IMR-90 (cell line): ENCODE results near the gene FAF1. TPM values are rescaled to one million over a fixed set of nuclear protein-coding genes. Genes with fewer than 3 reads are reported as not detected.

ENCODE experiments used
- ATAC-seq: fragments of 200-7000 bp; cut with Tn5 transposase; 2 replicates; pipeline ENCODE4 v1.9.1; 2020; ENCODE audit warnings: low read depth, mild to moderate bottlenecking, moderate library complexity
- BruUV-seq: library from RNA; stranded (reverse); fragments of 400-500 nt; replicated peaks from 2 replicates; lab custom pipeline; 2021; lab: Mats Ljungman, UMichigan
- CTCF ChIA-PET: fragments of 300-600 bp; formaldehyde crosslinking; extraction: SDS; loops from one replicate; lab custom pipeline; 2021; ENCODE audit warnings: antibody characterized with exemption; lab: Yijun Ruan, JAX
- POLR2A ChIA-PET: fragments of 300-600 bp; sonication (Branson Sonifier 250); formaldehyde crosslinking; loops from one replicate; lab custom pipeline; 2022; ENCODE audit warnings: antibody characterized with exemption; ENCODE audit not compliant: unreplicated experiment; lab: Charles Lee
- DNase-seq: peaks from one replicate; pipeline ENCODE4 v3.0.0; 2013
- H2AFZ ChIP-seq: replicated peaks from 2 replicates; pipeline ENCODE3; 2013; ENCODE audit warnings: low read length, mild to moderate bottlenecking; ENCODE audit not compliant: poor library complexity
- H2AK5ac ChIP-seq: 2 replicates; pipeline ENCODE4 v1.6.1; 2013; ENCODE audit warnings: low read depth, low read length, inconsistent platforms
- H2AK9ac ChIP-seq: replicated peaks from 2 replicates; pipeline ENCODE3; 2013; ENCODE audit warnings: mild to moderate bottlenecking, low read depth, low read length, moderate library complexity; ENCODE audit not compliant: poor library complexity
- H2BK120ac ChIP-seq: 2 replicates; pipeline ENCODE4 v1.6.1; 2013; ENCODE audit warnings: low read depth, low read length, inconsistent platforms
- H2BK15ac ChIP-seq: 3 replicates; pipeline ENCODE4 v1.6.1; 2013; ENCODE audit warnings: low read depth, low read length, inconsistent platforms
- H2BK20ac ChIP-seq: 2 replicates; pipeline ENCODE4 v1.6.1; 2013; ENCODE audit warnings: low read depth, mild to moderate bottlenecking, inconsistent platforms, low read length, moderate library complexity
- H2BK5ac ChIP-seq: 2 replicates; pipeline ENCODE4 v1.6.1; 2013; ENCODE audit warnings: mild to moderate bottlenecking, low read depth, low read length, inconsistent platforms; ENCODE audit not compliant: poor library complexity, severe bottlenecking
- H3K14ac ChIP-seq: replicated peaks from 2 replicates; pipeline ENCODE4 v1.6.1; 2013; ENCODE audit warnings: low read depth, low read length, inconsistent platforms
- H3K18ac ChIP-seq: 2 replicates; pipeline ENCODE4 v1.6.1; 2013; ENCODE audit warnings: low read depth, low read length, control low read depth
- H3K23ac ChIP-seq: 2 replicates; pipeline ENCODE4 v1.6.1; 2013; ENCODE audit warnings: low read depth, low read length, inconsistent platforms
- H3K27ac ChIP-seq: 2 replicates; pipeline ENCODE4 v1.5.1; 2013; ENCODE audit warnings: mild to moderate bottlenecking, control low read depth, low read length; ENCODE audit not compliant: insufficient read depth
- H3K27me3 ChIP-seq: 2 replicates; pipeline ENCODE4 v1.6.1; 2013; ENCODE audit warnings: low read length; ENCODE audit not compliant: control insufficient read depth, insufficient read depth
- H3K36me3 ChIP-seq: 2 replicates; pipeline ENCODE4 v1.6.1; 2013; ENCODE audit warnings: low read length, mixed read lengths; ENCODE audit not compliant: control insufficient read depth, insufficient read depth
- H3K4ac ChIP-seq: 2 replicates; pipeline ENCODE4 v1.6.1; 2013; ENCODE audit warnings: low read depth, low read length, inconsistent platforms
- H3K4me1 ChIP-seq: 2 replicates; pipeline ENCODE4 v1.6.1; 2013; ENCODE audit warnings: low read length, mixed read lengths; ENCODE audit not compliant: control insufficient read depth, insufficient read depth
- H3K4me2 ChIP-seq: 2 replicates; pipeline ENCODE4 v1.6.1; 2013; ENCODE audit warnings: low read depth, mild to moderate bottlenecking, control low read depth, low read length, moderate library complexity
- H3K4me3 ChIP-seq: 2 replicates; pipeline ENCODE4 v1.5.1; 2013; ENCODE audit warnings: low read depth, mild to moderate bottlenecking, control low read depth, low read length, moderate library complexity; ENCODE audit not compliant: insufficient read depth
- H3K56ac ChIP-seq: 2 replicates; pipeline ENCODE4 v1.6.1; 2013; ENCODE audit warnings: low read length, inconsistent platforms; ENCODE audit not compliant: insufficient read depth; ENCODE audit errors: extremely low read depth
- H3K79me1 ChIP-seq, 2 experiments: 2 replicates each; pipeline ENCODE4 v1.6.1; 2013; ENCODE audit warnings: low read length in 2 of 2, inconsistent platforms in 1 of 2, low read depth in 1 of 2
- H3K9ac ChIP-seq: 2 replicates; pipeline ENCODE4 v1.6.1; 2013; ENCODE audit warnings: low read depth, low read length, control low read depth
- H3K9me1 ChIP-seq: 2 replicates; pipeline ENCODE4 v1.6.1; 2013; ENCODE audit warnings: low read length, inconsistent platforms; ENCODE audit not compliant: insufficient read depth
- H3K9me3 ChIP-seq: 2 replicates; pipeline ENCODE4 v1.6.1; 2013; ENCODE audit warnings: low read length; ENCODE audit not compliant: control insufficient read depth, insufficient read depth
- H4K20me1 ChIP-seq: 2 replicates; pipeline ENCODE4 v1.6.1; 2013; ENCODE audit warnings: low read length, inconsistent platforms; ENCODE audit not compliant: insufficient read depth
- H4K5ac ChIP-seq: 2 replicates; pipeline ENCODE4 v1.6.1; 2013; ENCODE audit warnings: mild to moderate bottlenecking, low read depth, low read length, control low read depth
- H4K8ac ChIP-seq, 2 experiments: 2 replicates each; pipeline ENCODE4 v1.6.1; 2013; ENCODE audit warnings: low read depth in 2 of 2, low read length in 2 of 2, control low read depth in 1 of 2, inconsistent platforms in 1 of 2
- H4K91ac ChIP-seq: 2 replicates; pipeline ENCODE4 v1.6.1; 2013; ENCODE audit warnings: low read depth, low read length, inconsistent platforms; ENCODE audit not compliant: insufficient read depth
- BHLHE40 ChIP-seq: fragments of 150-350 bp; IDR thresholded peaks from 2 replicates; pipeline ENCODE4 v1.6.1; 2016; ENCODE audit warnings: mild to moderate bottlenecking, low read depth, low read length
- CEBPB ChIP-seq: IDR thresholded peaks from 2 replicates; pipeline ENCODE4 v1.6.1; 2012; ENCODE audit warnings: low read depth, low read length, improper control_type of control experiment
- CHD1 ChIP-seq: IDR thresholded peaks from 2 replicates; pipeline ENCODE4 v1.6.1; 2012; ENCODE audit warnings: low read depth, low read length, improper control_type of control experiment
- CTCF ChIP-seq: conservative IDR thresholded peaks from 2 replicates; pipeline ENCODE4 v1.5.1; 2012; ENCODE audit warnings: mild to moderate bottlenecking, low read depth, low read length, improper control_type of control experiment
- FOS ChIP-seq: fragments of 150-350 bp; IDR thresholded peaks from 2 replicates; pipeline ENCODE4 v1.6.1; 2016; ENCODE audit warnings: low read depth, low read length
- MAFK ChIP-seq: IDR thresholded peaks from 2 replicates; pipeline ENCODE4 v1.6.1; 2012; ENCODE audit warnings: low read depth, low read length, improper control_type of control experiment
- MAZ ChIP-seq: IDR thresholded peaks from 2 replicates; pipeline ENCODE4 v1.6.1; 2012; ENCODE audit warnings: low read depth, mild to moderate bottlenecking, low read length, improper control_type of control experiment, moderate library complexity, borderline replicate concordance
- MXI1 ChIP-seq: IDR thresholded peaks from 2 replicates; pipeline ENCODE4 v1.6.1; 2012; ENCODE audit warnings: low read depth, mild to moderate bottlenecking, low read length, moderate library complexity, borderline replicate concordance
- NFE2L2 ChIP-seq: fragments of 150-350 bp; IDR thresholded peaks from 2 replicates; pipeline ENCODE4 v1.6.1; 2016; ENCODE audit warnings: low read depth, mild to moderate bottlenecking, low read length
- POLR2A ChIP-seq: IDR thresholded peaks from 2 replicates; pipeline ENCODE4 v1.6.1; 2012; ENCODE audit warnings: mild to moderate bottlenecking, low read depth, low read length
- RAD21 ChIP-seq: IDR thresholded peaks from 2 replicates; pipeline ENCODE4 v1.6.1; 2012; ENCODE audit warnings: low read length, improper control_type of control experiment
- RCOR1 ChIP-seq: IDR thresholded peaks from 2 replicates; pipeline ENCODE4 v1.6.1; 2012; ENCODE audit warnings: mild to moderate bottlenecking, low read length, improper control_type of control experiment; ENCODE audit not compliant: insufficient replicate concordance
- RFX5 ChIP-seq: IDR thresholded peaks from 2 replicates; pipeline ENCODE4 v1.8.0; 2012; ENCODE audit warnings: low read depth, mild to moderate bottlenecking, low read length, moderate library complexity
- SMC3 ChIP-seq: fragments of 150-350 bp; IDR thresholded peaks from 2 replicates; pipeline ENCODE4 v1.6.1; 2016; ENCODE audit warnings: low read depth, mild to moderate bottlenecking, antibody characterized with exemption, low read length, moderate library complexity
- USF2 ChIP-seq: fragments of 150-350 bp; IDR thresholded peaks from 2 replicates; pipeline ENCODE4 v1.6.1; 2017; ENCODE audit warnings: mild to moderate bottlenecking, antibody characterized with exemption, low read length, low read depth
- WGBS, 2 experiments: methylation state at CpG; one replicate each; pipeline versions ENCODE4 v1.1.5 to v1.1.7; 2013; ENCODE audit warnings: missing lambda C conversion rate in 2 of 2; ENCODE audit not compliant: insufficient read length in 1 of 2; ENCODE audit errors: extremely low coverage in 2 of 2; 5-methylcytosine and 5-hydroxymethylcytosine counted together
- dilution Hi-C: fragments of 300-500 bp; cut with HindIII; formaldehyde crosslinking; loops from one replicate; pipeline ENCODE4 v1.14.3; 2018; ENCODE audit warnings: low sequenced_read_pairs; ENCODE audit not compliant: unreplicated experiment
- in situ Hi-C: fragments of 300-500 bp; cut with MboI; formaldehyde crosslinking; loops from 3 replicates; pipeline ENCODE4 v1.14.3; 2019; ENCODE audit warnings: low sequenced_read_pairs, inconsistent platforms, mixed read lengths
- intact Hi-C: fragments of 100-400 bp; cut with micrococcal nuclease; formaldehyde crosslinking; loops from 2 replicates; pipeline ENCODE4 v1.10.0; 2022
- polyA plus RNA-seq, 3 experiments: library from polyadenylated mRNA; depleted of rRNA; stranded (reverse); fragments of >200 nt; gene quantifications; 2 replicates each; pipeline ENCODE4 v1.2.3, GENCODE V29; 2012; ENCODE audit warnings: low replicate concordance in 1 of 3
- total RNA-seq: library from RNA; depleted of rRNA; stranded (reverse); fragments of >200 nt; gene quantifications from 2 replicates; pipeline ENCODE4 v1.2.3, GENCODE V29; 2012
- TF ChIP-seq, protein P1 (sequence below): fragments of 150-350 bp; IDR thresholded peaks from 2 replicates; pipeline ENCODE4 v1.6.1; 2016; ENCODE audit warnings: low read depth, mild to moderate bottlenecking, low read length, moderate library complexity, borderline replicate concordance

The FAF1 gene
- total and polyA plus RNA-seq, 2 of the 4 experiments (the other 2 are of a cell fraction) = 18.8 to 72.9 TPM

DNA sequence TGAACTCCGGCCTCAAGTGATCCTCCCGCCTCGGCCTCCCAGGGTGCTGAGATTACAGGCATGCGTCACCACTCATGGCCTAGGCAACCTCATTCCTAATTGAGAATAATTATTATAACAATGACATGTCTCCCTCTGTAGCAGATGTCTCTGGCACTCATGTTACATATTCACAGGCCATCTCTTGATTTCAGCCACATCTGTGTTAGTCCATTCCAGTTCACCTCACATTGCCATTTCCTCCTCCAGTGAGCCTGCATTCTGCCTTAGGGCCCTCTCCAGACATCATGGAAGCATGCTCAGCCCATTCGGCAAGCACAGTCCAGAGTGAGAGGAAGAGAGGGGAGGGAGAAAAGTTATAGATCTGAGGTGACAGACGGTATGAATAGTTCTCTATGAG is 42.4 kb upstream of the FAF1 start:
- dilution Hi-C loops = no loop called here
- TF ChIP-seq FOS = no peak
- no peak for TF ChIP-seq POLR2A
- TF ChIP-seq RCOR1 = no peak
- TF ChIP-seq, protein P1, sequence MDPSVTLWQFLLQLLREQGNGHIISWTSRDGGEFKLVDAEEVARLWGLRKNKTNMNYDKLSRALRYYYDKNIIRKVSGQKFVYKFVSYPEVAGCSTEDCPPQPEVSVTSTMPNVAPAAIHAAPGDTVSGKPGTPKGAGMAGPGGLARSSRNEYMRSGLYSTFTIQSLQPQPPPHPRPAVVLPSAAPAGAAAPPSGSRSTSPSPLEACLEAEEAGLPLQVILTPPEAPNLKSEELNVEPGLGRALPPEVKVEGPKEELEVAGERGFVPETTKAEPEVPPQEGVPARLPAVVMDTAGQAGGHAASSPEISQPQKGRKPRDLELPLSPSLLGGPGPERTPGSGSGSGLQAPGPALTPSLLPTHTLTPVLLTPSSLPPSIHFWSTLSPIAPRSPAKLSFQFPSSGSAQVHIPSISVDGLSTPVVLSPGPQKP = no peak
- no peak for TF ChIP-seq MAZ
- no peak for TF ChIP-seq NFE2L2
- no peak for TF ChIP-seq MAFK
- TF ChIP-seq USF2 = no peak
- no peak for TF ChIP-seq BHLHE40
- no peak for TF ChIP-seq SMC3
- no peak for TF ChIP-seq CTCF
- no peak for TF ChIP-seq RFX5
- no peak for TF ChIP-seq CHD1
- TF ChIP-seq CEBPB = no peak
- no peak for TF ChIP-seq MXI1
- TF ChIP-seq RAD21 = no peak
- H3K9ac ChIP-seq = no peak overlapping the region
- H2AFZ ChIP-seq = no peak overlapping the region
- POLR2A ChIA-PET = no interaction called here
- intact Hi-C loops = no loop called here
- no peak overlapping the region for H4K91ac ChIP-seq
- DNase-seq = no peak
- no peaks in the 10 kb centered on the region for H3K4me1 ChIP-seq
- in situ Hi-C loops = no loop called here
- no peak overlapping the region for H2AK5ac ChIP-seq
- H3K18ac ChIP-seq = no peak overlapping the region
- H3K27me3 ChIP-seq = no peaks in the 10 kb centered on the region
- no peak overlapping the region for H3K56ac ChIP-seq
- H2BK15ac ChIP-seq = no peak overlapping the region
- H2BK5ac ChIP-seq = no peak overlapping the region
- no peaks in the 10 kb centered on the region for H3K36me3 ChIP-seq
- BruUV-seq = no TSS peak
- no peak overlapping the region for H2BK120ac ChIP-seq
- WGBS, 2 experiments = no CpG with 5 or more reads among the region's 6 CpGs
- ATAC-seq = no peak
- H3K4me2 ChIP-seq = no peak overlapping the region
- no peaks in the 10 kb centered on the region for H4K20me1 ChIP-seq
- H3K79me1 ChIP-seq = no peaks in the 10 kb centered on the region
- CTCF ChIA-PET = no interaction called here
- H3K4me3 ChIP-seq = no peak overlapping the region
- H4K5ac ChIP-seq = no peak overlapping the region
- no peak overlapping the region for H3K4ac ChIP-seq
- no peak overlapping the region for H2AK9ac ChIP-seq
- H3K23ac ChIP-seq = no peak overlapping the region
- no peak overlapping the region for H4K8ac ChIP-seq
- H3K14ac ChIP-seq = no peak overlapping the region
- H3K27ac ChIP-seq = no peak overlapping the region
- H3K9me3 ChIP-seq = no peaks in the 10 kb centered on the region
- no peaks in the 10 kb centered on the region for H3K9me1 ChIP-seq
- no peak overlapping the region for H2BK20ac ChIP-seq
